Common myeloid progenitor, CD34-positive (primary cell): ENCODE measurements around the gene UBA3.
A peak's percentile ranks its signal among the peaks of the same experiment; 100 is the strongest.

Experiments
- CTCF ChIA-PET: fragments of 350-600 bp; sonication (Branson Sonifier 250); formaldehyde crosslinking; loops from one replicate; lab custom pipeline; 2021; ENCODE audit warnings: antibody characterized with exemption; lab: Charles Lee
- POLR2A ChIA-PET: fragments of 350-600 bp; sonication (Branson Sonifier 250); formaldehyde crosslinking; loops from one replicate; lab custom pipeline; 2021; ENCODE audit warnings: antibody characterized with exemption; lab: Charles Lee
- DNase-seq, 3 donors: peaks; one replicate each; pipeline versions ENCODE4 v3.0.0 to v3.0.0-alpha.2; 2013
- H3K27ac ChIP-seq, 2 experiments: 1 replicate in 1 of 2; 2 replicates in 1 of 2; pipeline ENCODE4 v1.7.0; 2013; ENCODE audit warnings: inconsistent platforms in 2 of 2, low read length in 2 of 2, mild to moderate bottlenecking in 2 of 2, low read depth in 1 of 2, moderate library complexity in 1 of 2; ENCODE audit not compliant: severe bottlenecking in 2 of 2, insufficient read depth in 1 of 2, poor library complexity in 1 of 2
- H3K27me3 ChIP-seq, 5 experiments: replicated peaks in 2 of 5; 1 replicate in 3 of 5; 2 replicates in 2 of 5; pipeline versions ENCODE4 v1.6.1 to v1.7.0; 2013; ENCODE audit warnings: low read length in 4 of 5, mild to moderate bottlenecking in 2 of 5, moderate library complexity in 2 of 5, inconsistent platforms in 1 of 5; ENCODE audit not compliant: insufficient read depth in 5 of 5, control insufficient read depth in 4 of 5
- H3K36me3 ChIP-seq, 4 experiments: 1 replicate in 2 of 4; 2 replicates in 2 of 4; pipeline versions ENCODE4 v1.6.1 to v1.7.0; 2013; ENCODE audit warnings: low read length in 3 of 4, control low read depth in 1 of 4, mild to moderate bottlenecking in 1 of 4; ENCODE audit not compliant: control insufficient read depth in 4 of 4, insufficient read depth in 4 of 4
- H3K4me1 ChIP-seq, 4 experiments: 1 replicate in 3 of 4; 2 replicates in 1 of 4; pipeline versions ENCODE4 v1.6.1 to v1.7.1; 2013; ENCODE audit warnings: low read length in 3 of 4, mild to moderate bottlenecking in 3 of 4, control low read depth in 1 of 4, inconsistent platforms in 1 of 4, moderate library complexity in 1 of 4; ENCODE audit not compliant: control insufficient read depth in 4 of 4, insufficient read depth in 4 of 4; ENCODE audit errors: control extremely low read depth in 1 of 4
- H3K4me3 ChIP-seq, 7 experiments: 1 replicate in 4 of 7; 2 replicates in 3 of 7; pipeline versions ENCODE4 v1.5.1 to v1.7.0; 2013; ENCODE audit warnings: mild to moderate bottlenecking in 7 of 7, low read length in 6 of 7, moderate library complexity in 6 of 7, inconsistent platforms in 2 of 7, low read depth in 2 of 7, control low read depth in 1 of 7; ENCODE audit not compliant: insufficient read depth in 4 of 7, control insufficient read depth in 1 of 7; ENCODE audit errors: extremely low read depth in 1 of 7
- H3K9me3 ChIP-seq, 5 experiments: 1 replicate in 4 of 5; 2 replicates in 1 of 5; pipeline versions ENCODE4 v1.6.1 to v1.7.1; 2013; ENCODE audit warnings: low read length in 4 of 5, mild to moderate bottlenecking in 2 of 5, inconsistent platforms in 1 of 5, low read depth in 1 of 5, moderate library complexity in 1 of 5; ENCODE audit not compliant: control insufficient read depth in 4 of 5, insufficient read depth in 2 of 5; ENCODE audit errors: control extremely low read depth in 1 of 5
- WGBS: methylation state at CpG from one replicate; pipeline ENCODE4 v1.1.5; 2013; ENCODE audit not compliant: insufficient coverage; 5-methylcytosine and 5-hydroxymethylcytosine counted together

The UBA3 gene

DNA sequence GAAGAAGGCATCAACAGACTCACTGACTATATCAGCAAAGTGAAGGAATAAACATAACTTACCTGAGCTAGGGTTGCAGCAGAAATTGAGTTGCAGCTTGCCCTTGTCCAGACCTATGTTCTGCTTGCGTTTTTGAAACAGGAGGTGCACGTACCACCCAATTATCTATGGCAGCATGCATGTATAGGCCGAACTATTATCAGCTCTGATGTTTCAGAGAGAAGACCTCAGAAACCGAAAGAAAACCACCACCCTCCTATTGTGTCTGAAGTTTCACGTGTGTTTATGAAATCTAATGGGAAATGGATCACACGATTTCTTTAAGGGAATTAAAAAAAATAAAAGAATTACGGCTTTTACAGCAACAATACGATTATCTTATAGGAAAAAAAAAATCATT lies 24.4 kb upstream of the UBA3 start:
- no peak for DNase-seq
- peaks cover 18 to 40% (median 29%) of the 10 kb centered on the region in 4 experiments for H3K36me3 ChIP-seq
- H3K27ac ChIP-seq: peak overlapping the region in 1 of 2 experiments; percentile 62
- peak overlapping the region in 1 of 7 experiments; percentile 40 for H3K4me3 ChIP-seq
- H3K9me3 ChIP-seq: no peaks in the 10 kb centered on the region
- peaks cover 13 to 51% (median 20%) of the 10 kb centered on the region in 4 experiments for H3K4me1 ChIP-seq
- H3K27me3 ChIP-seq: no peaks in the 10 kb centered on the region
- 100% methylated on average over 1 of the region's 8 CpGs for WGBS
- CTCF ChIA-PET: interaction anchor here (1.3 to 14.2 kb wide), 4 partner anchors 9 to 15 kb away, joined by 4 to 96 read pairs (median 10); partner anchors contain the start of gene LMOD3
- POLR2A ChIA-PET: no interaction called here

- ChIA-PET CTCF (interaction anchor here (0.6 to 14.2 kb wide), 2 partner anchors 13 to 17 kb away, joined by 4 to 96 read pairs; partner anchors contain the start of gene LMOD3), POLR2A (no interaction called here)
- 100% methylated on average over 1 of the region's 3 CpGs for WGBS
- no peaks in the 10 kb centered on the region for H3K27me3 ChIP-seq
- peaks cover 18 to 42% (median 30%) of the 10 kb centered on the region in 4 experiments for H3K36me3 ChIP-seq
- DNase-seq: no peak
- H3K4me3 ChIP-seq: no peak overlapping the region
- H3K9me3 ChIP-seq: no peaks in the 10 kb centered on the region
- H3K4me1 ChIP-seq: peaks cover 9 to 47% (median 17%) of the 10 kb centered on the region in 4 experiments
- H3K27ac ChIP-seq: no peak overlapping the region
Measured at GRCh38 chr3:69103123-69103522, 23.0 kb upstream of the UBA3 start.

DNA sequence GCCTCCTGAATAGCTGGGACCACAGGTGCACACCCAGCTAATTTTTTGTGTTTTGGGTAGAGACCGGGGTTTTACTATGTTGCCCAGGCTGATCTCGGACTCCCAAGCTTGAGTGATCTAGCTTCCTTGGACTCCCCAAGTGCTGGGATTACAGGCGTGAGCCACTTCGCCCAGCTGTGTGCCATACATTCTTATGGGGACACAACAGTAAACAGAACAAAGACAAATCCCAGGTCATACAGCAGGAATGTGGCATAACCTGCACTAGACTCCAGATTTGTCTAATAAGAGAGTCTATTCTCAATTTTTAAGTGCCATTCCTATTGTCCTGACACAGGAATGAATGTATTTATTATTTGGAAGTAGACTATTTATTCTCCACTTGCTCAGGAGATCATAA lies 22.2 kb upstream of the UBA3 start:
- POLR2A ChIA-PET: no interaction called here
- H3K4me1 ChIP-seq: peaks cover 14 to 48% (median 22%) of the 10 kb centered on the region in 4 experiments
- CTCF ChIA-PET: interaction anchor here (5.4 to 14.2 kb wide), 2 partner anchors 17 to 18 kb away, joined by 27 to 96 read pairs; partner anchors contain the start of genes ARL6IP5 and LMOD3

DNA sequence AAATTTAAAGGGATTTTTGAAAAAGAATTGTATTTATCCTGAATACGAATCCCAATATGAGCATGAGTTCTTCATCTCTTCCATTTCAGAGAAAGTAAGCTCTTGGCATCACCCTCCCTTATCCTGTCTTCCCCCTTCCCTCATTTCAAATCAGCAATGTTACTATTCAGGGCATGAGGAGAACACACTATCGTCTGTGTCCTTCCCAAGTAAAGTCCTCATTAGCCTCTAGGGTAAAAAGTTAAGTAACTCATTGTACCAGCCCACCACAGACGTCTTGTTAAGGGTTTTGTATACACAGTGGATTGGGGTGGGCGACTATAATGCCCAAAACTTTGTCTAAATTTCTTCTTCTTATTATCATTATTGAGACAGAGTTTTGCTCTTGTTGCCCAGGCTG lies 19.4 kb upstream of the UBA3 start:
- no peaks in the 10 kb centered on the region for H3K9me3 ChIP-seq
- 80% methylated on average over 2 of the region's 4 CpGs for WGBS
- CTCF ChIA-PET: interaction anchor here (1.7 to 14.2 kb wide), 3 partner anchors 10 to 20 kb away, joined by 3 to 96 read pairs (median 27); partner anchors contain the start of genes ARL6IP5 and LMOD3
- peaks cover 21 to 54% (median 36%) of the 10 kb centered on the region in 4 experiments for H3K4me1 ChIP-seq
- H3K36me3 ChIP-seq: peaks cover 16 to 41% (median 29%) of the 10 kb centered on the region in 4 experiments
- POLR2A ChIA-PET: no interaction called here
- H3K27ac ChIP-seq: no peak overlapping the region
- DNase-seq: no peak
- H3K27me3 ChIP-seq: no peaks in the 10 kb centered on the region
- H3K4me3 ChIP-seq: no peak overlapping the region

More for the DNA sequence above, 22.2 kb upstream of the UBA3 start:
- Histone ChIP-seq H3K36me3 (peaks cover 18 to 44% (median 31%) of the 10 kb centered on the region in 4 experiments), H3K27me3 (no peaks in the 10 kb centered on the region), H3K9me3 (no peaks in the 10 kb centered on the region), H3K4me3 (no peak overlapping the region), H3K27ac (peak overlapping the region in 1 of 2 experiments; percentile 28)
- DNase-seq: no peak
- WGBS: 100% methylated on average over 4 of the region's 4 CpGs

DNA sequence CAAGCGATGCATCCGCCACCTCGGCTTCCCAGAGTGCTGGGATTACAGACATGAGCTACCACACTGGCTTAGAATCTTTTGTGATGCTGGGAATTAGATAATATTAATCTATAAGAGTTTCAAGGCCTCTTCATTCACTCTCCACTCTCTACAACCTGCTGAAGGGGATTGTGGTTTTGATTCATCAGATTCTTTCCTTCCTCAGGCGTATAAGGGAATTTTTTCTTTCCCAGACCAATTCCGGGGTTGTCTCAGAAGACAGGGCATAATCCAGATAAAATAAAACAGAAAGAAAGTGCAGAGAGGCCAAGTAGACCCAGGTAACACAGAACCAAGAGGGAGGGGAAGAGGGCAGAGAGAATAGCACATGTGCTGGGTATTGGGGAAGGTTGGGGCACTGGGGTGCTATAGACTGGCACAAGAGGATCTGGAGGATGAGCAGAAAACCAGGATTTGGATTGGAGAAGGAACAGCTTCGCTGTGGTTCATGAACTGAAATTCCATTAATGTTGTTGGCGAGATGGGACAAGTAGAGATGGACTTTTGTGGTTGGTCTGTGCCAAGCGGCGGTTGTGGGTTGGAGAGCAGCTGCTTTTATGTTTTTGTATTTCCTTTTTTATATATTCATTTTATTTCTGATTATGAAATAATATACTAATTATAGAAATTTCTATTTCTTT lies 17.4 kb upstream of the UBA3 start:
- Histone ChIP-seq H3K4me3 (peak overlapping the region in 3 of 7 experiments; percentile 26 to 38 (median 37)), H3K4me1 (peaks cover 37 to 64% (median 52%) of the 10 kb centered on the region in 4 experiments), H3K27ac (peak overlapping the region in 1 of 2 experiments; percentile 49), H3K36me3 (peaks cover 5 to 25% (median 13%) of the 10 kb centered on the region in 4 experiments), H3K27me3 (no peaks in the 10 kb centered on the region), H3K9me3 (no peaks in the 10 kb centered on the region)
- POLR2A ChIA-PET: no interaction called here
- DNase-seq: no peak
- 80% methylated on average over 1 of the region's 9 CpGs for WGBS
- CTCF ChIA-PET: interaction anchor here (0.7 to 14.2 kb wide), 4 partner anchors 8 to 22 kb away, joined by 3 to 96 read pairs (median 15); partner anchors contain the start of genes ARL6IP5 and LMOD3

DNA sequence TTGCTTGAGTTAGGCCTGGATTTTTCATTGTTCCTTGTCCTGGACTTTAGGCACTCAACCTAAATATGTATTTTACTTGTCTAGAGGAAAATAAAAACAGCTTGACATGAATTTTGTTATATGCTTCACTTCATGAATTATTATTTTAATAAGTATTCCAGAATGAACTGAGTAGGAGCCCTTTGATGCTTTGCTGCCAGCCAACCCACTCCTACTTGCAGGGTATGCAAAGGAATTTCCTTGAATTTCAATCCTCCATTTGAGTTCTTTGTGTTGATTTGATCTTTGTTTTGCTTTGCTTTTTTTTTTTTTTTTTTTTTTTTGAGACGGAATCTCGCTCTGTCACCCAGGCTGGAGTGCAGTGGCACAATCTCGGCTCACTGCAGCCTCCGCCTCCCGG lies 16.1 kb upstream of the UBA3 start:
- Histone ChIP-seq H3K27me3 (no peaks in the 10 kb centered on the region), H3K4me1 (peaks cover 49 to 76% (median 63%) of the 10 kb centered on the region in 4 experiments), H3K36me3 (peaks cover 0 to 13% (median 4%) of the 10 kb centered on the region in 4 experiments), H3K27ac (peak overlapping the region in 1 of 2 experiments; percentile 73), H3K9me3 (no peaks in the 10 kb centered on the region), H3K4me3 (peak overlapping the region in 1 of 7 experiments; percentile 6)
- no CpG with 5 or more reads among the region's 5 CpGs for WGBS
- DNase-seq: no peak
- CTCF ChIA-PET: interaction anchor here (0.9 to 2.5 kb wide), 3 partner anchors 10 to 32 kb away, joined by 3 to 14 read pairs (median 6); partner anchors contain the start of gene ARL6IP5
- POLR2A ChIA-PET: interaction anchor here (5.3 kb wide), 1 partner anchor 12 kb away, joined by 36 read pairs; the partner anchor contains the start of gene ARL6IP5
